OCI-LY7 (cell line): Measurements from ENCODE around the gene PRR16. TPM values are rescaled to one million over a fixed set of nuclear protein-coding genes. Genes with fewer than 3 reads are reported as not detected.

Source experiments
- BruUV-seq: library from RNA; stranded (reverse); fragments of 400-500 nt; replicated peaks from 2 replicates; lab custom pipeline; 2021; lab: Mats Ljungman, UMichigan
- CTCF ChIA-PET: fragments of 300-600 bp; sonication (Branson Sonifier 250); formaldehyde crosslinking; loops from one replicate; lab custom pipeline; 2022; ENCODE audit warnings: antibody characterized with exemption; ENCODE audit not compliant: unreplicated experiment; lab: Charles Lee
- POLR2A ChIA-PET: fragments of 300-600 bp; sonication (Branson Sonifier 250); formaldehyde crosslinking; loops from one replicate; lab custom pipeline; 2022; ENCODE audit warnings: antibody characterized with exemption; lab: Charles Lee
- DNase-seq: peaks from one replicate; pipeline ENCODE4 v3.0.0-alpha.2; 2015; ENCODE audit warnings: low spot score
- H2AFZ ChIP-seq: fragments of 200-600 bp; sonication (generic), shearing (Covaris generic); 2 replicates; pipeline ENCODE4 v1.6.1; 2014; ENCODE audit warnings: mild to moderate bottlenecking, antibody characterized with exemption, low read length, moderate library complexity
- H3K27ac ChIP-seq: fragments of 200-600 bp; sonication (generic); 2 replicates; pipeline ENCODE4 v1.5.1; 2014; ENCODE audit warnings: mixed run types, low read depth, mild to moderate bottlenecking, moderate library complexity, low read length, inconsistent platforms; ENCODE audit not compliant: poor library complexity, severe bottlenecking
- H3K36me3 ChIP-seq: fragments of 200-600 bp; sonication (generic); 2 replicates; pipeline ENCODE4 v1.6.1; 2014; ENCODE audit warnings: mild to moderate bottlenecking, antibody characterized with exemption, low read length, moderate library complexity, mixed read lengths; ENCODE audit not compliant: insufficient read depth
- H3K4me1 ChIP-seq: fragments of 200-600 bp; sonication (generic); 2 replicates; pipeline ENCODE4 v1.5.1; 2014; ENCODE audit warnings: mild to moderate bottlenecking, low read length; ENCODE audit not compliant: insufficient read depth, poor library complexity, severe bottlenecking
- H3K4me2 ChIP-seq: fragments of 200-600 bp; sonication (generic); 2 replicates; pipeline ENCODE4 v1.6.1; 2014; ENCODE audit warnings: mild to moderate bottlenecking, low read length
- H3K4me3 ChIP-seq: fragments of 200-600 bp; sonication (generic); 2 replicates; pipeline ENCODE4 v1.5.1; 2014; ENCODE audit warnings: mild to moderate bottlenecking, low read depth, low read length; ENCODE audit not compliant: poor library complexity, severe bottlenecking
- H3K79me2 ChIP-seq: fragments of 200-600 bp; sonication (generic); 2 replicates; pipeline ENCODE4 v1.6.1; 2016; ENCODE audit warnings: low read depth, mild to moderate bottlenecking, low read length, moderate library complexity, mixed read lengths; ENCODE audit not compliant: insufficient read depth
- H3K9me2 ChIP-seq: fragments of 200-600 bp; sonication (generic); 2 replicates; pipeline ENCODE4 v1.6.1; 2016; ENCODE audit warnings: mild to moderate bottlenecking, low read length, mixed read lengths; ENCODE audit not compliant: insufficient read depth
- H3K9me3 ChIP-seq: fragments of 200-600 bp; sonication (generic); 2 replicates; pipeline ENCODE4 v1.6.1; 2014; ENCODE audit warnings: mild to moderate bottlenecking, mixed run types, low read length, mixed read lengths
- H4K20me1 ChIP-seq: fragments of 200-600 bp; sonication (generic); 2 replicates; pipeline ENCODE4 v1.6.1; 2014; ENCODE audit warnings: mild to moderate bottlenecking, antibody characterized with exemption, low read length, moderate library complexity, mixed read lengths; ENCODE audit not compliant: insufficient read depth
- CTCF ChIP-seq: fragments of 200-600 bp; sonication (generic); conservative IDR thresholded peaks from 2 replicates; pipeline ENCODE4 v1.5.1; 2014; ENCODE audit warnings: mild to moderate bottlenecking, antibody characterized with exemption, low read length, moderate library complexity, mixed read lengths
- EZH2phosphoT487 ChIP-seq: fragments of 200-600 bp; sonication (generic); IDR thresholded peaks from 2 replicates; pipeline ENCODE4 v1.6.1; 2018; ENCODE audit warnings: low read depth, borderline replicate concordance, mild to moderate bottlenecking, mixed run types, antibody characterized with exemption, low read length, moderate library complexity, mixed read lengths
- intact Hi-C: fragments of 100-400 bp; cut with micrococcal nuclease; formaldehyde crosslinking; loops from one replicate; pipeline ENCODE4 v1.10.0; 2022; ENCODE audit not compliant: unreplicated experiment
- total RNA-seq, 2 experiments: library from RNA; depleted of rRNA in 1 of 2; stranded (reverse); fragments of >200 nt in 1 of 2; shearing (Covaris generic) in 1 of 2; gene quantifications; 2 replicates each; pipeline ENCODE4 v1.2.3, GENCODE V29; 2014 to 2022

The PRR16 gene
- total RNA-seq, 2 experiments from 2014 or later = not detected

- no peaks in the 10 kb centered on the region for H3K4me1 ChIP-seq
- intact Hi-C loops = no loop called here
- H4K20me1 ChIP-seq = no peaks in the 10 kb centered on the region
- no peak overlapping the region for H3K27ac ChIP-seq
- TF ChIP-seq EZH2phosphoT487 (no peak), CTCF (no peak)
- ChIA-PET POLR2A (no interaction called here), CTCF (no interaction called here)
- no peak for DNase-seq
- H3K36me3 ChIP-seq = no peaks in the 10 kb centered on the region
- no peak overlapping the region for H3K4me2 ChIP-seq
- no peaks in the 10 kb centered on the region for H3K9me2 ChIP-seq
- H3K79me2 ChIP-seq = no peaks in the 10 kb centered on the region
- BruUV-seq = no TSS peak
- H2AFZ ChIP-seq = no peak overlapping the region
- no peak overlapping the region for H3K4me3 ChIP-seq
- no peaks in the 10 kb centered on the region for H3K9me3 ChIP-seq
Measured at GRCh38 chr5:120447706-120448239, 16.3 kb upstream of the PRR16 start.

- no peaks in the 10 kb centered on the region for H3K9me3 ChIP-seq
- H3K36me3 ChIP-seq = no peaks in the 10 kb centered on the region
- TF ChIP-seq EZH2phosphoT487 = no peak
- TF ChIP-seq CTCF = no peak
- H2AFZ ChIP-seq = no peak overlapping the region
- ChIA-PET POLR2A (no interaction called here), CTCF (no interaction called here)
- H3K9me2 ChIP-seq = no peaks in the 10 kb centered on the region
- no peak overlapping the region for H3K4me3 ChIP-seq
- intact Hi-C loops = no loop called here
- no peaks in the 10 kb centered on the region for H3K79me2 ChIP-seq
- BruUV-seq = no TSS peak
- H3K4me1 ChIP-seq = no peaks in the 10 kb centered on the region
- no peaks in the 10 kb centered on the region for H4K20me1 ChIP-seq
- no peak overlapping the region for H3K4me2 ChIP-seq
- H3K27ac ChIP-seq = no peak overlapping the region
- DNase-seq = no peak
Measured at GRCh38 chr5:120449501-120449900, 14.6 kb upstream of the PRR16 start.

GRCh38 chr5:120450910-120451309 lies 13.2 kb upstream of the PRR16 start:
- ChIA-PET POLR2A (no interaction called here), CTCF (no interaction called here)
- no peaks in the 10 kb centered on the region for H3K9me2 ChIP-seq
- H3K36me3 ChIP-seq = no peaks in the 10 kb centered on the region
- H3K4me1 ChIP-seq = no peaks in the 10 kb centered on the region
- no peak overlapping the region for H3K4me2 ChIP-seq
- intact Hi-C loops = no loop called here
- no peak overlapping the region for H2AFZ ChIP-seq
- no peak for TF ChIP-seq EZH2phosphoT487
- no peak for TF ChIP-seq CTCF
- BruUV-seq = no TSS peak
- H3K79me2 ChIP-seq = no peaks in the 10 kb centered on the region
- no peak overlapping the region for H3K27ac ChIP-seq
- DNase-seq = no peak
- H3K9me3 ChIP-seq = no peaks in the 10 kb centered on the region
- H3K4me3 ChIP-seq = no peak overlapping the region
- no peaks in the 10 kb centered on the region for H4K20me1 ChIP-seq
